Measurements from ENCODE around the gene PLPP1. TPM values are rescaled to one million over a fixed set of nuclear protein-coding genes. Genes with fewer than 3 reads are reported as not detected.

Gene PLPP1
- total RNA-seq, 6 experiments from 2014 or later, result 23.3 to 145 (median 36.0) TPM

GRCh38 chr5:55520117-55520839 is 14.5 kb downstream of the PLPP1 start:
- Histone ChIP-seq H3K4me1 (peaks cover 0 to 43% (median 3%) of the 10 kb centered on the region in 4 donors), H3K4me3 (no peak overlapping the region), H3K27me3 (no peaks in the 10 kb centered on the region), H3K9me3 (no peaks in the 10 kb centered on the region), H3K27ac (peak overlapping the region; percentile 21 to 42 (median 41)), H3K36me3 (no peaks in the 10 kb centered on the region)
- DNase-seq (no peak), ATAC-seq (peak; percentile 38 to 69 (median 57))
- 86% methylated on average over 1 of the region's 2 CpGs for WGBS (ENCODE audit: insufficient coverage, low coverage, low lambda C conversion rate, missing lambda C conversion rate)
- intact Hi-C loops (cut with DNase I), result no loop called here
- no peak for TF ChIP-seq CTCF (IDR thresholded peaks at IDR 0.05)
- no peak for TF ChIP-seq POLR2A (IDR thresholded peaks at IDR 0.05)

- H3K9me3 ChIP-seq, result no peaks in the 10 kb centered on the region
- no peaks in the 10 kb centered on the region for H3K36me3 ChIP-seq
- TF ChIP-seq CTCF (IDR thresholded peaks at IDR 0.05), result no peak
- no peak for TF ChIP-seq POLR2A (IDR thresholded peaks at IDR 0.05)
- DNase-seq, result no peak
- no peaks in the 10 kb centered on the region for H3K27me3 ChIP-seq
- H3K4me1 ChIP-seq, result peaks cover 0 to 30% (median 3%) of the 10 kb centered on the region in 4 donors
- peak overlapping the region in 1 of 3 donors; percentile 5 for H3K27ac ChIP-seq
- ATAC-seq, result no peak
- no peak overlapping the region for H3K4me3 ChIP-seq
- intact Hi-C loops (cut with DNase I), result no loop called here
Measured at GRCh38 chr5:55518831-55519390, 15.9 kb downstream of the PLPP1 start.

- ATAC-seq, result no peak
- intact Hi-C loops (cut with DNase I), result no loop called here
- TF ChIP-seq POLR2A (IDR thresholded peaks at IDR 0.05) (no peak), CTCF (IDR thresholded peaks at IDR 0.05) (no peak)
- H3K4me1 ChIP-seq, result peaks cover 0 to 25% (median 3%) of the 10 kb centered on the region in 4 donors
- H3K4me3 ChIP-seq, result no peak overlapping the region
- H3K27ac ChIP-seq, result no peak overlapping the region
- no peaks in the 10 kb centered on the region for H3K27me3 ChIP-seq
- no peaks in the 10 kb centered on the region for H3K36me3 ChIP-seq
- H3K9me3 ChIP-seq, result no peaks in the 10 kb centered on the region
- no peak for DNase-seq
- 94% methylated on average over 6 of the region's 7 CpGs for WGBS (ENCODE audit: insufficient coverage, low coverage, low lambda C conversion rate, missing lambda C conversion rate)
Measured at GRCh38 chr5:55517804-55518203, 17.0 kb downstream of the PLPP1 start.

GRCh38 chr5:55511010-55511409 is 23.8 kb downstream of the PLPP1 start:
- Histone ChIP-seq H3K4me3 (no peak overlapping the region), H3K9me3 (no peaks in the 10 kb centered on the region), H3K27me3 (no peaks in the 10 kb centered on the region), H3K4me1 (peaks cover 0 to 50% (median 13%) of the 10 kb centered on the region in 4 donors), H3K36me3 (no peaks in the 10 kb centered on the region), H3K27ac (peak overlapping the region in 2 of 3 donors; percentile 38 to 53)
- DNase-seq, result no peak
- intact Hi-C loops (cut with DNase I), result no loop called here
- TF ChIP-seq POLR2A (IDR thresholded peaks at IDR 0.05) (no peak), CTCF (IDR thresholded peaks at IDR 0.05) (no peak)
- 0% methylated on average over 1 of the region's 1 CpG for WGBS (ENCODE audit: insufficient coverage, low coverage, low lambda C conversion rate, missing lambda C conversion rate)
- peak; percentile 54 to 63 (median 56) for ATAC-seq

All from right lobe of liver (tissue), 6 donors.